PFSK-1 (cell line): Measurements from ENCODE around the gene PLEKHH1.

Source experiments
- FOXP2 ChIP-seq: optimal IDR thresholded peaks from 2 replicates; pipeline ENCODE3; 2011; ENCODE audit warnings: borderline replicate concordance, control low read depth, inconsistent platforms; ENCODE audit not compliant: insufficient read depth; ENCODE audit errors: extremely low read length, extremely low read depth
- POLR2AphosphoS5 ChIP-seq: IDR thresholded peaks from 2 replicates; pipeline ENCODE4 v1.6.1; 2012; ENCODE audit warnings: low read depth, mild to moderate bottlenecking, control low read depth, low read length, moderate library complexity
- SIN3A ChIP-seq: IDR thresholded peaks from 2 replicates; pipeline ENCODE4 v1.6.1; 2012; ENCODE audit warnings: mild to moderate bottlenecking, low read length, moderate library complexity, borderline replicate concordance; ENCODE audit not compliant: insufficient read depth
- TAF1 ChIP-seq: IDR thresholded peaks from 2 replicates; pipeline ENCODE4 v1.6.1; 2012; ENCODE audit warnings: low read length, control low read depth, borderline replicate concordance; ENCODE audit not compliant: insufficient read depth
- TF ChIP-seq, protein P1 (sequence below), 2 experiments: IDR thresholded peaks; 2 replicates each; pipeline versions ENCODE4 v1.6.1 to v1.8.0; 2011 to 2012; ENCODE audit warnings: low read depth in 2 of 2, low read length in 2 of 2, control low read depth in 1 of 2, inconsistent platforms in 1 of 2, mild to moderate bottlenecking in 1 of 2, moderate library complexity in 1 of 2; ENCODE audit not compliant: insufficient read depth in 1 of 2

Gene PLEKHH1

DNA sequence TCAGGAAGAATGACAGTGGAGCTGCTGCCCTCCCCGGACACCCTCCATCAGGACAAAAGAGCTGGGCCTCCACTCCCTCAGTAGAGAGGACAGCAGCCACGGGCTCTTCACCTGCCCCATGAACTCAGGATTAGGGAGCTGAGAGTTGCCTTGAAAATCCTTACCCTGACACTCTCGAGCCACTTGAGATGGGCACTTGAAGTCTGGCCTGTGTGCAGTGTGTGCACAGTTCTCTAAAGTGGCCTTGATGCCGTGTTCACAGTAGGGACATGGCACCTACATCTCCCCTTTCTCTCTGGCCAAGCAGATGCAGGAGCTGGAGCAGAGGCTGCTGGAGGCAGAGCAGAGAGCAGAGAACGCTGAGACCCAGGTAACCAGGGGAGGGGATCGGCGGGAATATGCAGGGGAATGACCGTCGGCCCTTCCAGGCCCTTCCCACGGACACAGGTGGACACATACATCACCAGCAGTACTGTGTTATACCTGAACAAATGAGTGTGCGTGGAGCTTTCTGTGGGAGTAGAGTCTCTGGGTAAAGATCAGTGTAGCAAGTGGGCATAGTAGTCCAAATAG is 22.5 kb downstream of the PLEKHH1 start:
- no peak for TF ChIP-seq POLR2AphosphoS5
- no peak for TF ChIP-seq FOXP2
- no peak for TF ChIP-seq SIN3A
- no peak for TF ChIP-seq TAF1
- TF ChIP-seq, protein P1, sequence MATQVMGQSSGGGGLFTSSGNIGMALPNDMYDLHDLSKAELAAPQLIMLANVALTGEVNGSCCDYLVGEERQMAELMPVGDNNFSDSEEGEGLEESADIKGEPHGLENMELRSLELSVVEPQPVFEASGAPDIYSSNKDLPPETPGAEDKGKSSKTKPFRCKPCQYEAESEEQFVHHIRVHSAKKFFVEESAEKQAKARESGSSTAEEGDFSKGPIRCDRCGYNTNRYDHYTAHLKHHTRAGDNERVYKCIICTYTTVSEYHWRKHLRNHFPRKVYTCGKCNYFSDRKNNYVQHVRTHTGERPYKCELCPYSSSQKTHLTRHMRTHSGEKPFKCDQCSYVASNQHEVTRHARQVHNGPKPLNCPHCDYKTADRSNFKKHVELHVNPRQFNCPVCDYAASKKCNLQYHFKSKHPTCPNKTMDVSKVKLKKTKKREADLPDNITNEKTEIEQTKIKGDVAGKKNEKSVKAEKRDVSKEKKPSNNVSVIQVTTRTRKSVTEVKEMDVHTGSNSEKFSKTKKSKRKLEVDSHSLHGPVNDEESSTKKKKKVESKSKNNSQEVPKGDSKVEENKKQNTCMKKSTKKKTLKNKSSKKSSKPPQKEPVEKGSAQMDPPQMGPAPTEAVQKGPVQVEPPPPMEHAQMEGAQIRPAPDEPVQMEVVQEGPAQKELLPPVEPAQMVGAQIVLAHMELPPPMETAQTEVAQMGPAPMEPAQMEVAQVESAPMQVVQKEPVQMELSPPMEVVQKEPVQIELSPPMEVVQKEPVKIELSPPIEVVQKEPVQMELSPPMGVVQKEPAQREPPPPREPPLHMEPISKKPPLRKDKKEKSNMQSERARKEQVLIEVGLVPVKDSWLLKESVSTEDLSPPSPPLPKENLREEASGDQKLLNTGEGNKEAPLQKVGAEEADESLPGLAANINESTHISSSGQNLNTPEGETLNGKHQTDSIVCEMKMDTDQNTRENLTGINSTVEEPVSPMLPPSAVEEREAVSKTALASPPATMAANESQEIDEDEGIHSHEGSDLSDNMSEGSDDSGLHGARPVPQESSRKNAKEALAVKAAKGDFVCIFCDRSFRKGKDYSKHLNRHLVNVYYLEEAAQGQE (IDR thresholded peaks at IDR 0.05; ENCODE audit: insufficient read depth in 1 of 2, low read depth in 2 of 2, low read length in 2 of 2), result no peak

DNA sequence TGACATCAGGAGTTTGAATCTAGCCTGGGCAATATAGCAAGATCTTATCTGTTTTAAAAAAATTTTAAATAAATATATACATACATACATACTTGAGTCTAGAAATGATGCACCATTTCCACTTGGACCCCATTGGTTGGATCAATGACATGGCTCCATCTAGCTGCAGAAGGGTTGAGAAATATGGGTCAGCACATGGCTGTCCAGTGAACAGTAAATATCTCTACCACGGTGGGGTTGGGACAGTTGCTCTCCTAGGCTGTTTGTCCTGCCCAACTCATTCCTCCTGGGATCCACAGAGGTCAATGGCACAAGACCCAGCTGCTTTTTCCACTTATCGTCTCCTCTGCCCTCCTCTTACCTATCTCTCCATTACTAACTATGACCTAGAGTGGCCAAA is 23.6 kb downstream of the PLEKHH1 start:
- no peak for TF ChIP-seq POLR2AphosphoS5
- TF ChIP-seq SIN3A, result no peak
- TF ChIP-seq TAF1, result no peak
- TF ChIP-seq FOXP2, result no peak
- TF ChIP-seq, protein P1 (IDR thresholded peaks at IDR 0.05; ENCODE audit: insufficient read depth in 1 of 2, low read depth in 2 of 2, low read length in 2 of 2), result no peak

DNA sequence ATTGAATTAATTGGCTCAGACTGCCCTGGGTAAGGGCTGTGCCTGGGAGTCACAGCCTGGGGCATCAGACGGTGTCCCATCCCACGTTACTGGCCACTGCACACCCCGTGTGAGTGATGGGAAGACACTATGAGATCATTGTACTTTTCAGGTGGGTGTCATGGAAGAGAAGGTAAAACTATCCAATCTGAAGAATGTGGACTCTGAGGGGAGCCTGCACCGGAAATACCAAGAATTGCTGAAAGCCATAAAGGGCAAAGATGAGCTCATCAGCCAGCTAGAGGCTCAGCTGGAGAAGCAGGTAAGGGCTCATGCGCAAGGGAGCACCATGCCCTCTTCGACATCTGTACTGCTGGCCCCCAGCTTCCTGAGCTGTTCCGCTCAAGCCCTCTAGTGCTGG is 24.0 kb downstream of the PLEKHH1 start:
- TF ChIP-seq POLR2AphosphoS5 (no peak), TAF1 (no peak), SIN3A (no peak), FOXP2 (no peak)
- TF ChIP-seq, protein P1 (IDR thresholded peaks at IDR 0.05; ENCODE audit: insufficient read depth in 1 of 2, low read depth in 2 of 2, low read length in 2 of 2), result no peak

DNA sequence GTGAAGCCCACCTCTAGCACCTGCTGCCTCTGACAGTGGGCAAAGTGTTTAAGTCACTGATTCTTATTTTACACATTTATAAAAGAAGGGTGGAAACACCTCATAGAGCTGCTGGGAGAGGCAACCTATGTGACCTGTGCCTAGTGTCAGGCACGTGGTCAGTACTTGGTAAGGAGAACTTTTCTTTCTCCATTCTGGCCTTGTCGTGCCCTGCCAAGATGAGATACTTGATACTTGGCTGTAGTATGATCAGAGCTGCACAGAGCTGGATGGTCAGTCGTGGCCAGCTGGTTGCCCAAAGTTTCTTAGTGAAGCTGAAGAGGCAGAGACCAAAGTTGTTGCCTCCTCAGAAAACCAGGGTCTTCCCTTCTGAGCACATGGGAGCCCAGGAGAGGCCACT is 24.6 kb downstream of the PLEKHH1 start:
- TF ChIP-seq, protein P1 (IDR thresholded peaks at IDR 0.05; ENCODE audit: insufficient read depth in 1 of 2, low read depth in 2 of 2, low read length in 2 of 2), result no peak
- TF ChIP-seq SIN3A (no peak), FOXP2 (no peak)

DNA sequence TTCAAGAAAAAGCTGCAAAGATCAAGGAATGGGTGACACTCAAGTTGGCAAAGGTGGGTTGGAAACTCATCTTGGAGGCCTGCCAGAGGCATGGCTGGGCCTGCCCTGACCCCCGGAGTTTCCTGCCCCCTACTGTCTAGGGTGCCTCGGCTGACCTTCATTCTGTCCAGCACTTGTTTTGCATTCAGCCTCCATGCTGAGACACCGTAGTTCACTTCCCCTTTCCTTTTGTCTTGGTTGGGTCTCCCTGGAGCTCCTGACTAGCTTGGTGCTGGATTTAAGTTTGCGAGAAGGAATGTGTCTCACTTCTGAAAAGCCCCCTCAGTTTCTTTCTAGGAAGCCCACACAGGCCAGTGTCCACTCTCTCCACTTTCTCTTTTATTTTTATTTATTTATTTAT is 26.5 kb downstream of the PLEKHH1 start:
- TF ChIP-seq SIN3A (no peak), POLR2AphosphoS5 (no peak), FOXP2 (no peak), TAF1 (no peak)
- TF ChIP-seq, protein P1 (IDR thresholded peaks at IDR 0.05; ENCODE audit: insufficient read depth in 1 of 2, low read depth in 2 of 2, low read length in 2 of 2), result no peak
